SK-N-SH (cell line): ENCODE measurements around the gene TNN. TPM values are rescaled to one million over a fixed set of nuclear protein-coding genes. Genes with fewer than 3 reads are reported as not detected.
A peak's percentile ranks its signal among the peaks of the same experiment; 100 is the strongest.

ENCODE experiments used
- CTCF ChIA-PET: fragments of 300-600, 350-600 bp; formaldehyde crosslinking; extraction: SDS; loops from one replicate; lab custom pipeline; 2021; lab: Yijun Ruan, JAX
- POLR2A ChIA-PET: fragments of 350-600 bp; sonication (Branson Sonifier 250); formaldehyde crosslinking; extraction: SDS; loops from one replicate; lab custom pipeline; 2020; ENCODE audit warnings: antibody characterized with exemption, inconsistent platforms; lab: Yijun Ruan, JAX
- DNase-seq: peaks from one replicate; pipeline ENCODE4 v3.0.0; 2012
- H2AFZ ChIP-seq: fragments of 200-600 bp; sonication (generic); 2 replicates; pipeline ENCODE4 v1.8.1; 2016; ENCODE audit warnings: antibody characterized with exemption, mild to moderate bottlenecking, low read depth
- H3F3A ChIP-seq: fragments of 200-600 bp; sonication (generic); replicated peaks from 2 replicates; pipeline ENCODE3; 2016; ENCODE audit warnings: antibody characterized with exemption, mild to moderate bottlenecking; ENCODE audit not compliant: insufficient read depth
- H3K27ac ChIP-seq, 2 experiments: fragments of 200-500 bp in 1 of 2; fragments of 200-600 bp in 1 of 2; sonication (Bioruptor generic) in 1 of 2; sonication (generic), shearing (Covaris generic) in 1 of 2; 2 replicates each; pipeline versions ENCODE4 v1.5.1 to v1.6.1; 2014 to 2016; ENCODE audit warnings: low read depth in 2 of 2, inconsistent platforms in 1 of 2, low read length in 1 of 2, mild to moderate bottlenecking in 1 of 2, mixed read lengths in 1 of 2
- H3K27me3 ChIP-seq: fragments of 200-600 bp; sonication (generic), shearing (Covaris generic); 2 replicates; pipeline ENCODE4 v1.6.1; 2016; ENCODE audit warnings: mixed run types; ENCODE audit not compliant: insufficient read depth
- H3K36me3 ChIP-seq, 2 experiments: fragments of 200-500 bp in 1 of 2; fragments of 200-600 bp in 1 of 2; sonication (Bioruptor generic) in 1 of 2; sonication (generic) in 1 of 2; replicated peaks in 1 of 2; 2 replicates each; pipeline versions ENCODE3 to v1.5.1; 2014 to 2016; ENCODE audit warnings: low read length in 1 of 2, mild to moderate bottlenecking in 1 of 2; ENCODE audit not compliant: insufficient read depth in 2 of 2, control insufficient read depth in 1 of 2
- H3K4me1 ChIP-seq, 2 experiments: fragments of 200-500 bp in 1 of 2; fragments of 200-600 bp in 1 of 2; sonication (Bioruptor generic) in 1 of 2; sonication (generic), shearing (Covaris generic) in 1 of 2; 2 replicates each; pipeline versions ENCODE4 v1.5.1 to v1.6.1; 2014 to 2016; ENCODE audit warnings: low read depth in 1 of 2, low read length in 1 of 2, mixed run types in 1 of 2; ENCODE audit not compliant: insufficient read depth in 2 of 2, control insufficient read depth in 1 of 2
- H3K4me2 ChIP-seq: fragments of 200-600 bp; sonication (generic), shearing (Covaris generic); 2 replicates; pipeline ENCODE4 v1.6.1; 2017; ENCODE audit warnings: mixed run types
- H3K4me3 ChIP-seq, 2 experiments: fragments of 200-500 bp in 1 of 2; fragments of 200-600 bp in 1 of 2; sonication (Bioruptor generic) in 1 of 2; sonication (generic), shearing (Covaris generic) in 1 of 2; 2 replicates each; pipeline versions ENCODE4 v1.5.1 to v1.8.1; 2014 to 2016; ENCODE audit warnings: low read depth in 2 of 2, inconsistent platforms in 1 of 2, low read length in 1 of 2, mild to moderate bottlenecking in 1 of 2, mixed read lengths in 1 of 2, moderate library complexity in 1 of 2
- H3K79me2 ChIP-seq: fragments of 200-600 bp; sonication (generic); 2 replicates; pipeline ENCODE4 v1.8.1; 2017; ENCODE audit warnings: mild to moderate bottlenecking; ENCODE audit not compliant: insufficient read depth
- H3K9ac ChIP-seq: fragments of 200-600 bp; sonication (generic); 2 replicates; pipeline ENCODE4 v1.6.1; 2017; ENCODE audit warnings: mixed run types
- H3K9me2 ChIP-seq: fragments of 200-600 bp; sonication (generic); 2 replicates; pipeline ENCODE4 v1.6.1; 2017; ENCODE audit warnings: mixed run types
- H3K9me3 ChIP-seq: fragments of 200-600 bp; sonication (generic); 2 replicates; pipeline ENCODE4 v1.6.1; 2017; ENCODE audit warnings: mixed run types, mild to moderate bottlenecking, moderate library complexity
- H4K20me1 ChIP-seq: fragments of 200-600 bp; sonication (generic); 2 replicates; pipeline ENCODE4 v1.6.1; 2017; ENCODE audit warnings: mild to moderate bottlenecking, mixed run types; ENCODE audit not compliant: insufficient read depth
- FOSL2 ChIP-seq: IDR thresholded peaks from 2 replicates; pipeline ENCODE4 v1.4.0; 2012; ENCODE audit warnings: low read depth, mild to moderate bottlenecking, moderate library complexity, borderline replicate concordance
- FOXJ3 ChIP-seq: sonication (generic); formaldehyde crosslinking; IDR thresholded peaks from 2 replicates; pipeline ENCODE4 v1.5.1; 2020; ENCODE audit warnings: mild to moderate bottlenecking, missing genetic modification reagents
- NFIC ChIP-seq: IDR thresholded peaks from 2 replicates; pipeline ENCODE4 v1.4.0; 2012; ENCODE audit warnings: borderline replicate concordance
- REST ChIP-seq: IDR thresholded peaks from 2 replicates; pipeline ENCODE4 v1.6.1; 2012; ENCODE audit warnings: mild to moderate bottlenecking, low read depth, low read length, moderate library complexity
- RXRA ChIP-seq: IDR thresholded peaks from 2 replicates; pipeline ENCODE4 v1.4.0; 2012; ENCODE audit warnings: low read depth, mild to moderate bottlenecking, borderline replicate concordance
- TCF12 ChIP-seq: IDR thresholded peaks from 2 replicates; pipeline ENCODE4 v1.4.0; 2012
- USF1 ChIP-seq: IDR thresholded peaks from 2 replicates; pipeline ENCODE4 v1.4.0; 2012; ENCODE audit warnings: low read depth, borderline replicate concordance
- USF2 ChIP-seq: fragments of 150-350 bp; IDR thresholded peaks from 2 replicates; pipeline ENCODE4 v1.6.1; 2017; ENCODE audit warnings: antibody characterized with exemption, low read length, low read depth, borderline replicate concordance
- YY1 ChIP-seq: IDR thresholded peaks from 2 replicates; pipeline ENCODE4 v1.4.0; 2012; ENCODE audit warnings: low read depth, mild to moderate bottlenecking
- WGBS: methylation state at CpG from one replicate; pipeline ENCODE4 v1.1.6; 2017; ENCODE audit warnings: low lambda C conversion rate; 5-methylcytosine and 5-hydroxymethylcytosine counted together
- polyA plus RNA-seq, 3 experiments: library from polyadenylated mRNA; depleted of rRNA; stranded (reverse); fragments of >200 nt; gene quantifications; 2 replicates each; pipeline ENCODE4 v1.2.3, GENCODE V29; 2012

The TNN gene
- polyA plus RNA-seq, 1 of the 3 experiments (the other 2 are of a cell fraction): not detected

GRCh38 chr1:175193527-175193910 lies 125.9 kb downstream of the TNN start:
- no peak overlapping the region for H3K9ac ChIP-seq
- CTCF ChIA-PET: interaction anchor here (0.7 to 1.4 kb wide), 5 partner anchors 42 to 1506 kb away, joined by 3 to 4 read pairs (median 3); partner anchors contain the start of gene TNR
- DNase-seq: peak; percentile 24

More at GRCh38 chr1:175193527-175193910, 125.9 kb downstream of the TNN start:
- no peak overlapping the region for H3K4me3 ChIP-seq
- TF ChIP-seq USF1: no peak
- TF ChIP-seq USF2: no peak
- TF ChIP-seq REST: no peak
- TF ChIP-seq YY1: no peak
- TF ChIP-seq TCF12: no peak
- no peak for TF ChIP-seq FOSL2
- no peak for TF ChIP-seq FOXJ3 (CRISPR knock-in tag)
- no peak for TF ChIP-seq RXRA
- TF ChIP-seq NFIC: no peak
- TF ChIP-seq, all 33 proteins: peak for 0
- Histone ChIP-seq H3F3A (no peaks in the 10 kb centered on the region), H3K36me3 (no peaks in the 10 kb centered on the region), H3K27me3 (no peaks in the 10 kb centered on the region), H4K20me1 (no peaks in the 10 kb centered on the region), H3K79me2 (no peaks in the 10 kb centered on the region), H3K4me2 (peak overlapping the region; percentile 62; the same call in 1 of the 2 replicates), H3K4me1 (peaks cover 0 to 10% of the 10 kb centered on the region in 2 experiments; a peak in 1 of 4 replicates), H2AFZ (no peak overlapping the region), H3K9me3 (no peaks in the 10 kb centered on the region), H3K27ac (no peak overlapping the region), H3K9me2 (no peaks in the 10 kb centered on the region)
- POLR2A ChIA-PET: no interaction called here
- 59% methylated on average over 4 of the region's 4 CpGs for WGBS
